KMS-11 (cell line): ENCODE data around the gene C4BPA.

ENCODE experiments used
- H2AFZ ChIP-seq: fragments of 200-600 bp; sonication (generic); 2 replicates; pipeline ENCODE4 v1.6.1; 2016; ENCODE audit warnings: antibody characterized with exemption, mixed run types, low read depth
- H3K27ac ChIP-seq: fragments of 200-600 bp; sonication (generic); 2 replicates; pipeline ENCODE4 v1.6.1; 2016; ENCODE audit warnings: mild to moderate bottlenecking, mixed run types
- H3K27me3 ChIP-seq: fragments of 200-600 bp; sonication (generic); 2 replicates; pipeline ENCODE4 v1.6.1; 2017; ENCODE audit warnings: mild to moderate bottlenecking, low read depth, mixed run types, moderate library complexity; ENCODE audit not compliant: insufficient read depth
- H3K36me3 ChIP-seq: fragments of 200-600 bp; sonication (generic); 2 replicates; pipeline ENCODE4 v1.6.1; 2017; ENCODE audit warnings: mild to moderate bottlenecking, mixed run types; ENCODE audit not compliant: insufficient read depth
- H3K4me1 ChIP-seq: fragments of 200-600 bp; sonication (generic); 2 replicates; pipeline ENCODE4 v1.6.1; 2016; ENCODE audit warnings: mild to moderate bottlenecking, low read depth, mixed run types; ENCODE audit not compliant: poor library complexity, severe bottlenecking
- H3K4me2 ChIP-seq: fragments of 200-600 bp; sonication (generic); 2 replicates; pipeline ENCODE4 v1.7.0; 2016; ENCODE audit warnings: mild to moderate bottlenecking, mixed run types
- H3K4me3 ChIP-seq: fragments of 200-600 bp; sonication (generic); IDR thresholded peaks from 2 replicates; pipeline ENCODE4 v1.6.1; 2017; ENCODE audit warnings: low read depth, low read length, mixed read lengths; ENCODE audit not compliant: insufficient read depth
- H3K79me2 ChIP-seq: fragments of 200-600 bp; sonication (generic); 2 replicates; pipeline ENCODE4 v1.6.1; 2016; ENCODE audit warnings: low read depth, mixed run types; ENCODE audit not compliant: insufficient read depth
- H3K9ac ChIP-seq: fragments of 200-600 bp; sonication (generic); 2 replicates; pipeline ENCODE4 v1.6.1; 2016; ENCODE audit warnings: mild to moderate bottlenecking, mixed run types
- H4K20me1 ChIP-seq: fragments of 200-600 bp; sonication (generic); 2 replicates; pipeline ENCODE4 v1.6.1; 2016; ENCODE audit warnings: mild to moderate bottlenecking, mixed run types; ENCODE audit not compliant: insufficient read depth
- TF ChIP-seq, protein P1 (sequence below): fragments of 200-600 bp; sonication (generic); conservative IDR thresholded peaks from 2 replicates; pipeline ENCODE4 v1.6.1; 2017; ENCODE audit warnings: low read depth, mild to moderate bottlenecking, antibody characterized with exemption, low read length, moderate library complexity, mixed read lengths

C4BPA gene

GRCh38 chr1:207058252-207058651 is 45.8 kb upstream of the C4BPA start:
- peaks cover 41% of the 10 kb centered on the region for H3K4me1 ChIP-seq
- H2AFZ ChIP-seq: no peak overlapping the region
- peak overlapping the region; percentile 43; the same call in 1 of the 2 replicates for H3K4me2 ChIP-seq
- no peaks in the 10 kb centered on the region for H3K36me3 ChIP-seq
- H4K20me1 ChIP-seq: no peaks in the 10 kb centered on the region
- H3K9ac ChIP-seq: no peak overlapping the region
- H3K27ac ChIP-seq: no peak overlapping the region
- H3K27me3 ChIP-seq: no peaks in the 10 kb centered on the region
- no peaks in the 10 kb centered on the region for H3K79me2 ChIP-seq
- TF ChIP-seq, protein P1, sequence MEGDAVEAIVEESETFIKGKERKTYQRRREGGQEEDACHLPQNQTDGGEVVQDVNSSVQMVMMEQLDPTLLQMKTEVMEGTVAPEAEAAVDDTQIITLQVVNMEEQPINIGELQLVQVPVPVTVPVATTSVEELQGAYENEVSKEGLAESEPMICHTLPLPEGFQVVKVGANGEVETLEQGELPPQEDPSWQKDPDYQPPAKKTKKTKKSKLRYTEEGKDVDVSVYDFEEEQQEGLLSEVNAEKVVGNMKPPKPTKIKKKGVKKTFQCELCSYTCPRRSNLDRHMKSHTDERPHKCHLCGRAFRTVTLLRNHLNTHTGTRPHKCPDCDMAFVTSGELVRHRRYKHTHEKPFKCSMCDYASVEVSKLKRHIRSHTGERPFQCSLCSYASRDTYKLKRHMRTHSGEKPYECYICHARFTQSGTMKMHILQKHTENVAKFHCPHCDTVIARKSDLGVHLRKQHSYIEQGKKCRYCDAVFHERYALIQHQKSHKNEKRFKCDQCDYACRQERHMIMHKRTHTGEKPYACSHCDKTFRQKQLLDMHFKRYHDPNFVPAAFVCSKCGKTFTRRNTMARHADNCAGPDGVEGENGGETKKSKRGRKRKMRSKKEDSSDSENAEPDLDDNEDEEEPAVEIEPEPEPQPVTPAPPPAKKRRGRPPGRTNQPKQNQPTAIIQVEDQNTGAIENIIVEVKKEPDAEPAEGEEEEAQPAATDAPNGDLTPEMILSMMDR: no peak
- no peak overlapping the region for H3K4me3 ChIP-seq

DNA sequence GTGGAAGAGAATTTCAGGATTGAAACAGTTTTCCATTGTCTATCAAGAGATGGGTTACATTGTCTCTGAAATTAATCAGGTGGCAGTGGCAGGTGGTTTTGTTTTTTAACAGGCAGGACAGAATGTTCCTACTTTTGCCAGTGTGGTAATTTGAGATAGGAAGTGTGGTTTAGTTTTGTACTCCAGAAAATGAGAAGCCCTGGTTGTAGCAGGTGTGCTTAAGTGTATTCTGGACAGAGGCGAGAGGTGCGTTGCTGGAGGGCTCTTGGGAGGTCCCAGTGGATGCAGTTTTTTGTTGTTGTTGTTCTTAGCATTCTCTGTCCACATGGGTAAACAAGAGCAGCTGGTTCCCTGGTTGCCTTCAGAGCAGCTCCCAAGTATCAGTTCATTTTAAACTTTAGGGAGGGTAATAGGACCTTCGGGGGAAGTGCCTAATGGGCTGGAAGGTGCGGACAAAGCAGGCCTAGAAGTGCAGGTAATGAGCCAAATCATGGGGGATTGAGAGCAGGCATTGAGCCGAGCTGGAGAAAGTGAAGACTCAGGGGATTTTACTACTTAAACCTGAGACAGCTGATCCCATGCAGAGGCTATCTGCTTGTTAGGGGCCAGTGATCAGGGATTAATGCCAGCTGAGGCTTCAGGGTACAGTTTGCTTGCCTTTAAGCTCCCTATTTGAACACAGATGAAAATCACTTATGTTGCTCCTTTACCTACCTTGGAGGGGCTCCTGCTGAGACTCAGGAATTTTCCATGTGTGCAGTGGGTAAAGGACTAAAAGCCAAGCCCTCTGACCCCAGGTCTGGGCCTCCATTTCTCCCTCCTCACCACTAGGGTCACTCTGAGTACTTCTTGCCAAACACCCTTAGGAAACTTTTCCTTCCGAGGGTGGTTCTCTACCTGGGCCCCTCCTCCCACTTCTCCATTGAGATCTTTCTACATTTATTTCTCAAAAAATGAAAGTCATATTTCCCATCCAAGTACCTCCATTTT is 44.9 kb upstream of the C4BPA start:
- Histone ChIP-seq H3K4me3 (no peak overlapping the region), H3K79me2 (no peaks in the 10 kb centered on the region), H3K27me3 (no peaks in the 10 kb centered on the region), H2AFZ (no peak overlapping the region), H4K20me1 (no peaks in the 10 kb centered on the region), H3K9ac (no peak overlapping the region), H3K4me2 (peak overlapping the region; percentile 43), H3K4me1 (peaks cover 37% of the 10 kb centered on the region), H3K27ac (peak overlapping the region; percentile 14; the same call in 1 of the 2 replicates), H3K36me3 (no peaks in the 10 kb centered on the region)
- TF ChIP-seq, protein P1: 0 out of 2 replicates have a peak, but pooled peaks have one; percentile 14

- Histone ChIP-seq H3K27me3 (no peaks in the 10 kb centered on the region), H3K79me2 (no peaks in the 10 kb centered on the region), H2AFZ (no peak overlapping the region), H4K20me1 (no peaks in the 10 kb centered on the region), H3K9ac (no peak overlapping the region), H3K36me3 (no peaks in the 10 kb centered on the region), H3K4me1 (peaks cover 30% of the 10 kb centered on the region), H3K4me3 (no peak overlapping the region), H3K4me2 (peak overlapping the region; percentile 43; the same call in 1 of the 2 replicates), H3K27ac (no peak overlapping the region)
- TF ChIP-seq, protein P1: no peak
These were observed 44.2 kb upstream of the C4BPA start for GRCh38 chr1:207059881-207060280.

- no peaks in the 10 kb centered on the region for H3K36me3 ChIP-seq
- H3K4me1 ChIP-seq: peaks cover 27% of the 10 kb centered on the region
- no peak overlapping the region for H3K9ac ChIP-seq
- no peak overlapping the region for H3K4me3 ChIP-seq
- H4K20me1 ChIP-seq: no peaks in the 10 kb centered on the region
- no peaks in the 10 kb centered on the region for H3K27me3 ChIP-seq
- H3K4me2 ChIP-seq: no peak overlapping the region
- no peaks in the 10 kb centered on the region for H3K79me2 ChIP-seq
- H2AFZ ChIP-seq: no peak overlapping the region
- no peak overlapping the region for H3K27ac ChIP-seq
- TF ChIP-seq, protein P1: no peak
These were observed 43.4 kb upstream of the C4BPA start for GRCh38 chr1:207060596-207060995.
